Neutrophil (primary cell): Measurements from ENCODE around the gene TET1.
"Not testable (repeated sequence)": the region's sequence is repeated elsewhere in the genome, so short reads cannot be mapped to it uniquely, and the experiment has no call there.

Experiments
- H3K27ac ChIP-seq: fragments of 200-600 bp; sonication (generic); 2 replicates; pipeline ENCODE4 v1.5.1; 2016; ENCODE audit warnings: mild to moderate bottlenecking, moderate library complexity
- H3K27me3 ChIP-seq: fragments of 200-600 bp; sonication (generic); 2 replicates; pipeline ENCODE4 v1.6.0; 2016; ENCODE audit warnings: mild to moderate bottlenecking
- H3K36me3 ChIP-seq: fragments of 200-600 bp; sonication (generic); 2 replicates; pipeline ENCODE4 v1.5.1; 2017
- H3K4me1 ChIP-seq, 2 experiments: fragments of 200-600 bp in 1 of 2; sonication (generic) in 1 of 2; 1 replicate in 1 of 2; 2 replicates in 1 of 2; pipeline versions ENCODE4 v1.5.1 to v1.6.1; 2013 to 2016; ENCODE audit warnings: low read depth in 1 of 2, low read length in 1 of 2, mild to moderate bottlenecking in 1 of 2, moderate library complexity in 1 of 2; ENCODE audit not compliant: control insufficient read depth in 1 of 2, insufficient read depth in 1 of 2
- H3K4me3 ChIP-seq, 2 experiments: fragments of 200-600 bp in 1 of 2; sonication (generic) in 1 of 2; 1 replicate in 1 of 2; 2 replicates in 1 of 2; pipeline ENCODE4 v1.5.1; 2013 to 2016; ENCODE audit warnings: low read depth in 1 of 2, low read length in 1 of 2, mild to moderate bottlenecking in 1 of 2, moderate library complexity in 1 of 2
- H3K9me3 ChIP-seq: fragments of 200-600 bp; sonication (generic); 2 replicates; pipeline ENCODE4 v1.5.1; 2016
- CTCF ChIP-seq: fragments of 200-600 bp; sonication (generic); IDR thresholded peaks from 2 replicates; pipeline ENCODE4 v1.5.1; 2016; ENCODE audit warnings: antibody characterized with exemption

TET1 gene

GRCh38 chr10:68619595-68619994 lies 59.5 kb downstream of the TET1 start:
- Histone ChIP-seq H3K27me3 (no peaks in the 10 kb centered on the region), H3K27ac (no peak overlapping the region), H3K4me1 (no peaks in the 10 kb centered on the region), H3K36me3 (no peaks in the 10 kb centered on the region), H3K9me3 (no peaks in the 10 kb centered on the region), H3K4me3 (no peak overlapping the region)
- no peak for TF ChIP-seq CTCF

- Histone ChIP-seq H3K4me1 (no peaks in the 10 kb centered on the region), H3K4me3 (no peak overlapping the region), H3K27me3 (no peaks in the 10 kb centered on the region), H3K9me3 (no peaks in the 10 kb centered on the region), H3K27ac (no peak overlapping the region), H3K36me3 (no peaks in the 10 kb centered on the region)
- no peak for TF ChIP-seq CTCF
Observed at GRCh38 chr10:68625316-68625921, 65.3 kb downstream of the TET1 start.

GRCh38 chr10:68628576-68629127 lies 68.5 kb downstream of the TET1 start:
- H3K4me1 ChIP-seq, result no peaks in the 10 kb centered on the region
- no peaks in the 10 kb centered on the region for H3K27me3 ChIP-seq
- no peaks in the 10 kb centered on the region for H3K9me3 ChIP-seq
- no peaks in the 10 kb centered on the region for H3K36me3 ChIP-seq
- TF ChIP-seq CTCF, result no peak
- H3K4me3 ChIP-seq, result no peak overlapping the region
- H3K27ac ChIP-seq, result no peak overlapping the region

- not testable (repeated sequence) for H3K4me1 ChIP-seq, H3K27ac ChIP-seq, H3K4me3 ChIP-seq, H3K9me3 ChIP-seq, H3K27me3 ChIP-seq, H3K36me3 ChIP-seq
Observed at GRCh38 chr10:68632271-68632560, 72.1 kb downstream of the TET1 start.

- no peaks in the 10 kb centered on the region for H3K36me3 ChIP-seq
Observed at GRCh38 chr10:68633281-68633680, 73.1 kb downstream of the TET1 start.

More at GRCh38 chr10:68633281-68633680, 73.1 kb downstream of the TET1 start:
- TF ChIP-seq CTCF, result no peak
- Histone ChIP-seq H3K27me3 (no peaks in the 10 kb centered on the region), H3K9me3 (no peaks in the 10 kb centered on the region), H3K27ac (no peak overlapping the region), H3K4me1 (no peaks in the 10 kb centered on the region), H3K4me3 (no peak overlapping the region)
